ENCODE data around the gene IL16.

IL16 gene

DNA sequence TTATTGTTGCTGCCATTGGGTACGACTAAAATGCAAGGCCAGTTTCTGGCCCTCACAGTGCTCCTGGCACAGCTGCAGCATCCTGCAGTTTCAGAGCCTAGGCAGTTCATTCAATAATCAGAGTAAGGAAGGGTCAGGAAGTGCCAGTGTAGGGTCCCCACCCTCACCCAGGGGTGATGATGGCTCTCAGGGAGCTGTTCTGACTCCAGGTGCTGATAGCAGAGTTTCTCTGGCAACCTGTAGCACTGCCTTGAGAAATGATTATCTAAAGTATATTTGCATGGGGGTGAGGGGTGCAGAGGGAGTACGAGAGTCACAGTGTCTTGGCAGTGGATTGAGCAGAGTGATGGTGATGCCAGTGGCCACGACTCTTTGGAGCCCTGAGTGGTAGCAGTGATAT lies 15.5 kb upstream of the IL16 start:
- TF ChIP-seq, protein P1, sequence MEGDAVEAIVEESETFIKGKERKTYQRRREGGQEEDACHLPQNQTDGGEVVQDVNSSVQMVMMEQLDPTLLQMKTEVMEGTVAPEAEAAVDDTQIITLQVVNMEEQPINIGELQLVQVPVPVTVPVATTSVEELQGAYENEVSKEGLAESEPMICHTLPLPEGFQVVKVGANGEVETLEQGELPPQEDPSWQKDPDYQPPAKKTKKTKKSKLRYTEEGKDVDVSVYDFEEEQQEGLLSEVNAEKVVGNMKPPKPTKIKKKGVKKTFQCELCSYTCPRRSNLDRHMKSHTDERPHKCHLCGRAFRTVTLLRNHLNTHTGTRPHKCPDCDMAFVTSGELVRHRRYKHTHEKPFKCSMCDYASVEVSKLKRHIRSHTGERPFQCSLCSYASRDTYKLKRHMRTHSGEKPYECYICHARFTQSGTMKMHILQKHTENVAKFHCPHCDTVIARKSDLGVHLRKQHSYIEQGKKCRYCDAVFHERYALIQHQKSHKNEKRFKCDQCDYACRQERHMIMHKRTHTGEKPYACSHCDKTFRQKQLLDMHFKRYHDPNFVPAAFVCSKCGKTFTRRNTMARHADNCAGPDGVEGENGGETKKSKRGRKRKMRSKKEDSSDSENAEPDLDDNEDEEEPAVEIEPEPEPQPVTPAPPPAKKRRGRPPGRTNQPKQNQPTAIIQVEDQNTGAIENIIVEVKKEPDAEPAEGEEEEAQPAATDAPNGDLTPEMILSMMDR (IDR thresholded peaks at IDR 0.05; ENCODE audit: control insufficient read depth, insufficient read depth, low read depth, low read length, missing control alignments), result no peak
- no peak for DNase-seq (ENCODE audit: low read depth)
- no peak overlapping the region for H3K4me3 ChIP-seq (ENCODE audit: control insufficient read depth, low read depth, low read length)

DNA sequence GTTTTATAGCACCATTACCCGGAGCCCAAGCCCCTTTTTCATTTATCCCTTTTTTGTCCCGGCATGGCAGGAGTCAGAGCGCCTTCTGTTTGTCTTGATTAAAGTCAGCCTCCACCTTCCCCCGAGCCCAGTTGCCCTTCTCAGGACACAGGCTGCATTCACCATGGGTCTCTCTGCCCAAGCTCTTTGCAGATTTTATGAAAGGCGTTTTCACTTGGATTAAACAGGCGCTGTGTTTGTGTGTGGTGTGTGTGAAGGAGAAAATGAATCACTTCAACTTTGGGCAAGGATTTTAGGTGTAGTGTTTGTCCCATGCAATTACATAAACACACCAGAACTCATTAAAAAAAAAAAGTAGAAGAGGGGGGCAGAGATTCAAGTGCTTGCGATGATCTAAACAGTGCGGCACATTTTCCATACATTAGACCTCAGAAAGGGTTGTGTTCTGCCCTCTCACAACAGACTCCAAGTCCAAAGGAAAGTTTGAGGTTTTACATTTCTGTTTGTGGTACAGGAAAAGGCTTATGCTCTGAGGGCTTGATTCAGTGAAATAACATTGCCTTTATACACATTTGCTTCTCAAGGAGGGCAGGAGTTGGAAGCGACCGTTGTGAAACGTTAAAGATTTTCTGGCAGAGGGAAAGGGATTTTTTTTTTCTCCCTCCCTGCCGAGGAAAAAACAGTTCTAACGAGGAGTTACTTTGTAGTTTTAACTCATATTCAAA lies 14.5 kb upstream of the IL16 start:
- no peak overlapping the region for H3K4me3 ChIP-seq (ENCODE audit: control insufficient read depth, low read depth, low read length)
- TF ChIP-seq, protein P1 (IDR thresholded peaks at IDR 0.05; ENCODE audit: control insufficient read depth, insufficient read depth, low read depth, low read length, missing control alignments), result no peak
- no peak for DNase-seq (ENCODE audit: low read depth)

DNA sequence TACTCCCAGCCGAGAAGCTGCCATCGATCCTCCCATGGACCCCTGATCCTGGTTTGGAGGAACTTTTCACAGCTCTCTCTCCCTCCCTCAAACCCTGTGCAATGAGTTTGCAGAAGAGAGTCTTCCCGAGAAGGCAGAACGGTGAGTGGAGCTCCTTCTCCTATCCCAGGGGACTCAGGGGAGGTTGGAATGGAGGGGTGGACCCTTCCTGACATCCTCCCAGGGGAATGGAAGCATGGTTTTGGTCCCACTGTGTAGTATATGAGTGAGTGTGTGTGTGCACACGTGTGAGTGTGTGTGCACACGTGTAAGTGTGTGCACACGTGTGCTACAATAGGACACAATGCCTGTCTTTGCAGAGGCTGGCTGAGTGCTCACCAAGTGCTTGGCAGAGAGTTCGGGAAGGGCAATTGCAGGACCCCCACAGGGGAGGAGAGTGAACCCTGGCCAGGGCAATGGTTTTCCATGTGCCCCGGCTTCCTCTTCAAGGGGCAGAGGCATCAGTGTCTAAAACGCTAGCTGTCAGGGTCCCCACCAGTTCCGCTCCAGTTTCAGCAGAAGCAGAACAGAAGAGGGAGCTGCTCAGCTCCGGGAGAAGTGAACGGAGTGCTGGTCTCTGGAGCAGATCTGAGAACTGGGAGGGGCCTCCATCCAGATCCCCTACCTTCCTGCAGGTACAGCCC lies 13.8 kb upstream of the IL16 start:
- H3K4me3 ChIP-seq (ENCODE audit: control insufficient read depth, low read depth, low read length), result peak overlapping the region; percentile 3; the same call in 1 of the 2 replicates
- TF ChIP-seq, protein P1 (IDR thresholded peaks at IDR 0.05; ENCODE audit: control insufficient read depth, insufficient read depth, low read depth, low read length, missing control alignments), result peak; percentile 42
- DNase-seq (ENCODE audit: low read depth), result no peak

DNA sequence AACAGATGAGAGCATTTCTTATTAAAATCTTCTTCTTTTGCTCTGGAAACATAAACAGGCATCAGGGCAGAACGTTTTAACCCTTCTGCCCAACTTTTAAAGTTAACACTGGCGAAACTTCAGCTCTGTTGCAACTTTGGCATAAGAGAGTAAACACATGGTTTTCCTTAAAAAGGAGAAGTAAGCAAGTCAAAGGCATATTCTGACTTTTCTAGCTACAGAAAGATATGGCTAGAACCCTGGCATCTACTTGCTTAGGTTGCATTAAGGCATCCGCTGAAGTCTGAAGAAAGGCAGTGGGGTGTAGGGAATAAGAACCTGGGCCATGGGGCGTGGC lies 13.3 kb upstream of the IL16 start:
- no peak overlapping the region for H3K4me3 ChIP-seq (ENCODE audit: control insufficient read depth, low read depth, low read length)
- DNase-seq (ENCODE audit: low read depth), result no peak
- TF ChIP-seq, protein P1 (IDR thresholded peaks at IDR 0.05; ENCODE audit: control insufficient read depth, insufficient read depth, low read depth, low read length, missing control alignments), result no peak

DNA sequence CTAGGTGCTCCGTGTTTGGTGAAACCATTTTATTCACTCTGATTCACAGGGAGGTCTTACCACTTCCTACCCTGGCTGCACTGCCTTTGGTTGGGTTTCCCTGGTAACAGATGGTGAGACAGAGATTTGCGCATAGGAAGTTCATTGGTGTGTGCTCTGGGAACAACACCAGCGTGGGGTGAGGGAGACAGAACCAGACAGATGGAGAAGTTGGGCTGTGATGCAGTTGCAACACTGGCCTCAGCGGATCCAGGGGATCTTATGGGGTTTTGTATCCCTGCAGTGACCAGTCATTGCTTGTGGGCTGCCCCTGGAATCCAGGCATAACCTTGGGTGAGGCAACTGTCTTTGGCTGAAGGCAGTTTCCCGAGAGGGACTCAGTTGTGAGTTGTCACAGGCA lies 12.5 kb upstream of the IL16 start:
- no peak overlapping the region for H3K4me3 ChIP-seq (ENCODE audit: control insufficient read depth, low read depth, low read length)
- TF ChIP-seq, protein P1 (IDR thresholded peaks at IDR 0.05; ENCODE audit: control insufficient read depth, insufficient read depth, low read depth, low read length, missing control alignments), result no peak
- DNase-seq (ENCODE audit: low read depth), result peak; percentile 85

DNA sequence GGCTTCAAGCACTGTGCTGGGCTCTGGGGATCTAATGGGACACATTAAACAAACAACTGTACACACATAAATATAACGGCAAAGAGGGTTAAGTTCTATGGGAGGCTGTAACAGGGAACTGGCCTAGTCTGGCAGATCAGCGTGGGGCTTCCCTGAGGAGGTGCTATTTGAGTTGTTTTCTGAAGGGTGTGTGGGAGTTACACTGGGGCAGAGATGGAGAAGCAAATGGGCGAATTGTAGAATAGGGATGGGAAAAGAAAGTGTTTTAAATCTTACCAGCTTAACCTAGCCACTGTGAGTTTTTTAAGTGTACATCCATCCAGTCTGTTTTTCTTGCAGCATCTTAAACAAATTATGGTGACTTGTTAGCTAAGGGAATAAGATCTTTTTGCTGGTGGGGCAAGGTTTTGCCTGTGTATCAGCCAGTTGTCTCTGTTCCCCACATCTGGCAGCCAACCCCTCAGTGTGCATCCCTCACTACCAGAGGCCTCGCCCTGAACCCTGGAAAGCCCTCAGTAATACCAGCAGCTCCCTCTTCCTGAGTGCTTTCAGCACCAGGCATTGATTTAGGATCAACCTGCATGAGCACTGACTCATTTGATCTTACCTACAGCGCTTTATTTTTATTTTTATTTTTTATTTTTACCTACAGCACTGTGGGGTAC lies 10.9 kb upstream of the IL16 start:
- no peak overlapping the region for H3K4me3 ChIP-seq (ENCODE audit: control insufficient read depth, low read depth, low read length)
- DNase-seq (ENCODE audit: low read depth), result no peak
- TF ChIP-seq, protein P1 (IDR thresholded peaks at IDR 0.05; ENCODE audit: control insufficient read depth, insufficient read depth, low read depth, low read length, missing control alignments), result no peak
